ENCODE results near the gene RNF138. TPM values are rescaled to one million over a fixed set of nuclear protein-coding genes. Genes with fewer than 3 reads are reported as not detected.

The RNF138 gene
- total and polyA plus RNA-seq, 2 donors (not counting 1 experiment from before 2014, with no cell fraction given): 15.8 to 24.6 TPM

DNA sequence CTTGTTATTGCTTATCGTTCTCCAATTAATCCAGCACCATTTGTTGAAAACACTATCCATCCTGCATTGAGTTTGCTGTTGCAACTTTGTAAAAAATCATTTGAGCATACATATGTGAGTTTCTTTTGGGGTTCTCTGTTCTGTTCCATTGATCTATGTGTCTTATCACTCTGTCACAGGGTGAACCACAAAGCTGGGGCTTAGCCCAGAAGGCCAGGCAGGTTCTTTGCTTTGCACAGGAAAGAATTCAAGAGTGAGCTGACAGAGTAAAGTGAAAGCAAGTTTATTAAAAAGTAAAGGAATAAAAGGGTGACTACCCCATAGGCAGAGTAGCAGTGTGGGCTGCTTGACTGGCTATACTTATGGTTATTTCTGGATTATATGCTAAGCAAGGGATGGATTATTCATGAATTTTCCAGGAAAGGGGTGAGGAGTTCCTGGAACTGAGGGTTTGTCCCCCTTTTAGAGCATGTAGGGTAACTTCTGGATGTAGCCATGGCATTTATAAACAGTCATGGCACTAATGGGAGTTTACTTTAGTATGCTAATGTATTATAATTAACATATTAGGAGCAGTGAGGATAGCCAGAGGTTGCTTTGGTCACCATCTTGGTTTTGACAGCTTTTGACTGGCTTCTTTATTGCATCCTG is 46.8 kb downstream of the RNF138 start:
- peak in 1 of 2 donors; percentile 4 for DNase-seq (ENCODE audit: low read depth in 2 of 2)
- Histone ChIP-seq H2AFZ (ENCODE audit: low read length) (no peak overlapping the region), H3K4me3 (replicated peaks in 1 of 4; ENCODE audit: control extremely low read depth in 1 of 4, insufficient read depth in 1 of 4, low read depth in 3 of 4, low read length in 4 of 4) (no peak overlapping the region), H4K20me1 (ENCODE audit: control insufficient read depth, extremely low read depth, insufficient read depth, low read length) (no peaks in the 10 kb centered on the region), H3K9me3 (ENCODE audit: control insufficient read depth, insufficient read depth, low read depth, low read length) (no peaks in the 10 kb centered on the region), H3K27ac (ENCODE audit: insufficient read depth, low read length) (no peak overlapping the region), H3K36me3 (ENCODE audit: control insufficient read depth, insufficient read depth, low read length) (no peaks in the 10 kb centered on the region), H3K27me3 (ENCODE audit: control insufficient read depth, insufficient read depth, low read length) (no peaks in the 10 kb centered on the region), H3K79me2 (ENCODE audit: control insufficient read depth, insufficient read depth, low read length) (no peaks in the 10 kb centered on the region), H3K9ac (ENCODE audit: insufficient read depth, low read length) (no peak overlapping the region), H3K4me1 (ENCODE audit: control insufficient read depth, extremely low read depth, insufficient read depth, low read length) (no peaks in the 10 kb centered on the region), H3K4me2 (ENCODE audit: extremely low read depth, insufficient read depth, low read length) (no peak overlapping the region)
- TF ChIP-seq, protein P1, sequence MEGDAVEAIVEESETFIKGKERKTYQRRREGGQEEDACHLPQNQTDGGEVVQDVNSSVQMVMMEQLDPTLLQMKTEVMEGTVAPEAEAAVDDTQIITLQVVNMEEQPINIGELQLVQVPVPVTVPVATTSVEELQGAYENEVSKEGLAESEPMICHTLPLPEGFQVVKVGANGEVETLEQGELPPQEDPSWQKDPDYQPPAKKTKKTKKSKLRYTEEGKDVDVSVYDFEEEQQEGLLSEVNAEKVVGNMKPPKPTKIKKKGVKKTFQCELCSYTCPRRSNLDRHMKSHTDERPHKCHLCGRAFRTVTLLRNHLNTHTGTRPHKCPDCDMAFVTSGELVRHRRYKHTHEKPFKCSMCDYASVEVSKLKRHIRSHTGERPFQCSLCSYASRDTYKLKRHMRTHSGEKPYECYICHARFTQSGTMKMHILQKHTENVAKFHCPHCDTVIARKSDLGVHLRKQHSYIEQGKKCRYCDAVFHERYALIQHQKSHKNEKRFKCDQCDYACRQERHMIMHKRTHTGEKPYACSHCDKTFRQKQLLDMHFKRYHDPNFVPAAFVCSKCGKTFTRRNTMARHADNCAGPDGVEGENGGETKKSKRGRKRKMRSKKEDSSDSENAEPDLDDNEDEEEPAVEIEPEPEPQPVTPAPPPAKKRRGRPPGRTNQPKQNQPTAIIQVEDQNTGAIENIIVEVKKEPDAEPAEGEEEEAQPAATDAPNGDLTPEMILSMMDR (conservative IDR thresholded peaks at IDR 0.05 in 1 of 2, IDR thresholded peaks at IDR 0.05 in 1 of 2; ENCODE audit: low read depth in 1 of 2, low read length in 2 of 2): no peak
- TF ChIP-seq EZH2 (IDR thresholded peaks at IDR 0.05; ENCODE audit: low read length, missing control alignments): no peak

DNA sequence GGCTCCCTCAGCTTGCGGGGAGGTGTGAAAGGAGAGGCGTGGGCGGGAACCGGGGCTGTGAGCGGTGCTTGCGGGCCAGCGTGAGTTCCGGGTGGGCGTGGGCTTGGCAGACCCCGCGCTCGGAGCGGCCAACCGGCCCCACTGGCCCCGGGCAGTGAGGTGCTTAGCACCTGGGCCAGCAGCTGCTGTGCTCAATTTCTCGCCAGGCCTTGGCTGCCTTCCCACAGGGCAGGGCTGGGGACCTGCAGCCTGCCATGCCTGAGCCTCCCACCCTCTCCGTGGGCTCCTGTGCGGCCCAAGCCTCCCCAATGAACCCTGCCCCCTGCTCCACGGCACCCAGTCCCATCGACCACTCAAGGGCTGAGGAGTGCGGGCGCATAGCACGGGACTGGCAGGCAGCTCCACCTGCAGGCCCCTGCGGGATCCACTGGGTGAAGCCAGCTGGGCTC is 48.2 kb downstream of the RNF138 start:
- H2AFZ ChIP-seq (ENCODE audit: low read length): no peak overlapping the region
- no peak overlapping the region for H3K4me2 ChIP-seq (ENCODE audit: extremely low read depth, insufficient read depth, low read length)
- no peak for DNase-seq (ENCODE audit: low read depth in 2 of 2)
- H3K27me3 ChIP-seq (ENCODE audit: control insufficient read depth, insufficient read depth, low read length): no peaks in the 10 kb centered on the region
- H3K79me2 ChIP-seq (ENCODE audit: control insufficient read depth, insufficient read depth, low read length): no peaks in the 10 kb centered on the region
- H3K4me3 ChIP-seq (replicated peaks in 1 of 4; ENCODE audit: control extremely low read depth in 1 of 4, insufficient read depth in 1 of 4, low read depth in 3 of 4, low read length in 4 of 4): no peak overlapping the region
- TF ChIP-seq, protein P1 (conservative IDR thresholded peaks at IDR 0.05 in 1 of 2, IDR thresholded peaks at IDR 0.05 in 1 of 2; ENCODE audit: low read depth in 1 of 2, low read length in 2 of 2): no peak
- TF ChIP-seq EZH2 (IDR thresholded peaks at IDR 0.05; ENCODE audit: low read length, missing control alignments): no peak
- H3K4me1 ChIP-seq (ENCODE audit: control insufficient read depth, extremely low read depth, insufficient read depth, low read length): no peaks in the 10 kb centered on the region
- H3K36me3 ChIP-seq (ENCODE audit: control insufficient read depth, insufficient read depth, low read length): no peaks in the 10 kb centered on the region
- no peaks in the 10 kb centered on the region for H4K20me1 ChIP-seq (ENCODE audit: control insufficient read depth, extremely low read depth, insufficient read depth, low read length)
- no peak overlapping the region for H3K9ac ChIP-seq (ENCODE audit: insufficient read depth, low read length)
- no peak overlapping the region for H3K27ac ChIP-seq (ENCODE audit: insufficient read depth, low read length)
- no peaks in the 10 kb centered on the region for H3K9me3 ChIP-seq (ENCODE audit: control insufficient read depth, insufficient read depth, low read depth, low read length)

DNA sequence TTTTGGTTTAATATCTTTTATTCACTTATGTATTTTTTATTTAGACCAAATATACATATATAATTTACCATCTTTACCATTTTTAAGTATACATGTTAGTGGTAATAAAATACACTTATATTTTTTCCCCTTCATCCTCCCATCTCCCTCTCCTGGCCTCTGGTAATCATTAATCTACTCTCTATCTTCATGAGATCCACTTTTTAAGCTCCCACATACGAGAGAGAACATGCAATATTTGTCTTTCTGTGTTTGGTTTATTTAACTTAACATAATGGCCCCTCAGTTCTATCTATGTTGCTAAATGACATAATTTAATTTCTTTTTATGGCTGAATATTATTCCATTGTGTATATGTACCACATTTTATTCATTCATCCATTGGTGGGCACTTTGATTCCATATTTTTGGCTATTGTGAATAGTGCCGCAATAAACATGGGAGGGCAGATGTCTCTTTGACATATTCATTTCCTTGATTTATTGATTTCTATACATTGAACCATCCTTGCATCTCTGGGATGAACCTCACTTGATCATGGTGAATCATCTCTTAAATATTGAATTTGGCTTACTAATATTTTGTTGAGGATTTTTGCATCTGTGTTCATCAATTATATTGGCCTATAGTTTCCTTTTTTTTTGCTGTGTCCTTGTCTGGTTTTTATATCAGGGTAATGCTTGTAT is 56.7 kb downstream of the RNF138 start:
- Histone ChIP-seq H3K9me3 (ENCODE audit: control insufficient read depth, insufficient read depth, low read depth, low read length) (no peaks in the 10 kb centered on the region), H3K4me3 (replicated peaks in 1 of 4; ENCODE audit: control extremely low read depth in 1 of 4, insufficient read depth in 1 of 4, low read depth in 3 of 4, low read length in 4 of 4) (no peak overlapping the region), H3K36me3 (ENCODE audit: control insufficient read depth, insufficient read depth, low read length) (no peaks in the 10 kb centered on the region), H3K27me3 (ENCODE audit: control insufficient read depth, insufficient read depth, low read length) (no peaks in the 10 kb centered on the region), H3K79me2 (ENCODE audit: control insufficient read depth, insufficient read depth, low read length) (no peaks in the 10 kb centered on the region), H4K20me1 (ENCODE audit: control insufficient read depth, extremely low read depth, insufficient read depth, low read length) (no peaks in the 10 kb centered on the region), H3K4me2 (ENCODE audit: extremely low read depth, insufficient read depth, low read length) (no peak overlapping the region), H2AFZ (ENCODE audit: low read length) (no peak overlapping the region), H3K9ac (ENCODE audit: insufficient read depth, low read length) (no peak overlapping the region), H3K27ac (ENCODE audit: insufficient read depth, low read length) (no peak overlapping the region), H3K4me1 (ENCODE audit: control insufficient read depth, extremely low read depth, insufficient read depth, low read length) (no peaks in the 10 kb centered on the region)
- TF ChIP-seq, protein P1 (conservative IDR thresholded peaks at IDR 0.05 in 1 of 2, IDR thresholded peaks at IDR 0.05 in 1 of 2; ENCODE audit: low read depth in 1 of 2, low read length in 2 of 2): no peak
- TF ChIP-seq EZH2 (IDR thresholded peaks at IDR 0.05; ENCODE audit: low read length, missing control alignments): no peak
- no peak for DNase-seq (ENCODE audit: low read depth in 2 of 2)

All from fibroblast of lung (primary cell).